Epithelial cell of esophagus (primary cell): ENCODE measurements around the gene LYSMD1.

Experiments used
- DNase-seq: peaks from one replicate; pipeline ENCODE4 v3.0.0; 2010; ENCODE audit warnings: low read depth
- H3K4me3 ChIP-seq: 2 replicates; pipeline ENCODE4 v1.5.1; 2011; ENCODE audit warnings: mild to moderate bottlenecking, low read length, control low read depth
- CTCF ChIP-seq: IDR thresholded peaks from 2 replicates; pipeline ENCODE4 v1.5.1; 2011; ENCODE audit warnings: low read depth, mild to moderate bottlenecking, low read length, control low read depth, inconsistent platforms; ENCODE audit not compliant: insufficient read depth; ENCODE audit errors: missing control alignments

LYSMD1 gene

GRCh38 chr1:151130987-151131586 lies 34.6 kb downstream of the LYSMD1 start:
- peak overlapping the region; percentile 49 for H3K4me3 ChIP-seq
- peak; percentile 95 for DNase-seq
- TF ChIP-seq CTCF = no peak

- no peak overlapping the region for H3K4me3 ChIP-seq
Observed at GRCh38 chr1:151128800-151129199, 36.9 kb downstream of the LYSMD1 start.

GRCh38 chr1:151124763-151125403 lies 40.8 kb downstream of the LYSMD1 start:
- no peak overlapping the region for H3K4me3 ChIP-seq
- TF ChIP-seq CTCF = no peak
- no peak for DNase-seq

More at GRCh38 chr1:151128800-151129199, 36.9 kb downstream of the LYSMD1 start:
- TF ChIP-seq CTCF = no peak
- DNase-seq = no peak

GRCh38 chr1:151113877-151114276 lies 51.8 kb downstream of the LYSMD1 start:
- no peak for TF ChIP-seq CTCF
- H3K4me3 ChIP-seq = no peak overlapping the region

More at GRCh38 chr1:151113877-151114276, 51.8 kb downstream of the LYSMD1 start:
- DNase-seq = no peak
